ENCODE data around the gene SERAC1. TPM values are rescaled to one million over a fixed set of nuclear protein-coding genes. Genes with fewer than 3 reads are reported as not detected.
"Not testable (repeated sequence)": the region's sequence is repeated elsewhere in the genome, so short reads cannot be mapped to it uniquely, and the experiment has no call there.

The SERAC1 gene
- total RNA-seq, 3 donors from 2014 or later (not counting 1 experiment from before 2014, with no cell fraction given) = 2.1 to 3.0 (median 2.3) TPM

- WGBS (ENCODE audit: insufficient coverage) = 90% methylated on average over 3 of the region's 4 CpGs
- ATAC-seq = no peak
Measured at GRCh38 chr6:158152659-158153058, 15.4 kb downstream of the SERAC1 start.

GRCh38 chr6:158152025-158152424, 16.0 kb downstream of the SERAC1 start:
- not testable (repeated sequence) for H3K27me3 Mint-ChIP-seq (ENCODE audit: low read depth in 2 of 2); H3K27ac Mint-ChIP-seq

More at GRCh38 chr6:158152659-158153058, 15.4 kb downstream of the SERAC1 start:
- H3K4me1 ChIP-seq (ENCODE audit: control insufficient read depth, insufficient read depth, low read length) = no peaks in the 10 kb centered on the region
- no peak for TF ChIP-seq CTCF (IDR thresholded peaks at IDR 0.05)
- Mint-ChIP-seq H3K9me3 (no peaks in the 10 kb centered on the region), H3K4me3 (no peak overlapping the region), H3K36me3 (no peaks in the 10 kb centered on the region), H3K27me3 (ENCODE audit: low read depth in 2 of 2) (no peaks in the 10 kb centered on the region), H3K4me1 (no peaks in the 10 kb centered on the region), H3K27ac (no peak overlapping the region)
- DNase-seq = no peak
- H3K27me3 ChIP-seq (ENCODE audit: control insufficient read depth, insufficient read depth, low read length) = no peaks in the 10 kb centered on the region
- peaks cover 6% of the 10 kb centered on the region for H3K36me3 ChIP-seq (ENCODE audit: control insufficient read depth, insufficient read depth, low read length)
- no peaks in the 10 kb centered on the region for H3K9me3 ChIP-seq (ENCODE audit: control insufficient read depth, insufficient read depth, low read length)
- intact Hi-C loops (cut with micrococcal nuclease) = no loop called here
- no peak overlapping the region for H3K4me3 ChIP-seq (ENCODE audit: low read length)
- H3K27ac ChIP-seq (ENCODE audit: low read length) = no peak overlapping the region

DNA sequence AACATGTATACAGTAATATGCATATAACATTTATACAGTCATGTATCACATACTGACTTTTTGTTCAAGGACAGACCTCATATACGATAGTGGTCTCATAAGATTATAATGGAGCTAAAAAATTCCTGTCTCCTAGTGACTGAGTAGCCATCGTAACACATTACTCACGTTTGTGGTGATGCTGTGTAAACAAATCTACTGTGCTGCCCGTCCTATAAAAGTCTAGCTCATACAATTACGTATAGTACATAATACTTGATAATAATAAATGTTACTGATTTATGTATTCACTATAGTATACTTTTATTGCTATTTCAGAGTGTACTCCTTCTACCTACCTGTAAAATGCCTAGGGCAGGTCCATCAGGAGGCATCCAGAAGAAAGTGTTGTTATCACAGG, 17.4 kb downstream of the SERAC1 start:
- Histone ChIP-seq H3K36me3 (ENCODE audit: control insufficient read depth, insufficient read depth, low read length) (peaks cover 10% of the 10 kb centered on the region), H3K9me3 (ENCODE audit: control insufficient read depth, insufficient read depth, low read length) (no peaks in the 10 kb centered on the region), H3K4me1 (ENCODE audit: control insufficient read depth, insufficient read depth, low read length) (no peaks in the 10 kb centered on the region), H3K27ac (ENCODE audit: low read length) (no peak overlapping the region), H3K4me3 (ENCODE audit: low read length) (no peak overlapping the region), H3K27me3 (ENCODE audit: control insufficient read depth, insufficient read depth, low read length) (no peaks in the 10 kb centered on the region)
- Mint-ChIP-seq H3K27me3 (ENCODE audit: low read depth in 2 of 2) (no peaks in the 10 kb centered on the region), H3K4me1 (no peaks in the 10 kb centered on the region), H3K27ac (no peak overlapping the region), H3K36me3 (no peaks in the 10 kb centered on the region), H3K4me3 (no peak overlapping the region), H3K9me3 (no peaks in the 10 kb centered on the region)
- intact Hi-C loops (cut with micrococcal nuclease) = no loop called here
- ATAC-seq (no peak), DNase-seq (no peak)
- 100% methylated on average over 3 of the region's 5 CpGs for WGBS (ENCODE audit: insufficient coverage)
- no peak for TF ChIP-seq CTCF (IDR thresholded peaks at IDR 0.05)

More at GRCh38 chr6:158152025-158152424, 16.0 kb downstream of the SERAC1 start:
- H3K9me3 Mint-ChIP-seq; H3K27me3 ChIP-seq (ENCODE audit: control insufficient read depth, insufficient read depth, low read length); intact Hi-C loops (cut with micrococcal nuclease); H3K4me1 Mint-ChIP-seq; H3K36me3 ChIP-seq (ENCODE audit: control insufficient read depth, insufficient read depth, low read length); DNase-seq; H3K36me3 Mint-ChIP-seq; H3K4me3 ChIP-seq (ENCODE audit: low read length); H3K9me3 ChIP-seq (ENCODE audit: control insufficient read depth, insufficient read depth, low read length); ATAC-seq; H3K4me3 Mint-ChIP-seq; H3K4me1 ChIP-seq (ENCODE audit: control insufficient read depth, insufficient read depth, low read length); H3K27ac ChIP-seq (ENCODE audit: low read length): not testable (repeated sequence)
- over 99% methylated on average over 7 of the region's 7 CpGs for WGBS (ENCODE audit: insufficient coverage)

- Mint-ChIP-seq H3K36me3 (no peaks in the 10 kb centered on the region), H3K27ac (no peak overlapping the region), H3K27me3 (ENCODE audit: low read depth in 2 of 2) (no peaks in the 10 kb centered on the region), H3K9me3 (no peaks in the 10 kb centered on the region), H3K4me1 (no peaks in the 10 kb centered on the region), H3K4me3 (no peak overlapping the region)
- Histone ChIP-seq H3K27ac (ENCODE audit: low read length) (no peak overlapping the region), H3K36me3 (ENCODE audit: control insufficient read depth, insufficient read depth, low read length) (peaks cover 10% of the 10 kb centered on the region), H3K4me3 (ENCODE audit: low read length) (no peak overlapping the region), H3K9me3 (ENCODE audit: control insufficient read depth, insufficient read depth, low read length) (no peaks in the 10 kb centered on the region), H3K27me3 (ENCODE audit: control insufficient read depth, insufficient read depth, low read length) (no peaks in the 10 kb centered on the region), H3K4me1 (ENCODE audit: control insufficient read depth, insufficient read depth, low read length) (no peaks in the 10 kb centered on the region)
- WGBS (ENCODE audit: insufficient coverage) = 88% methylated on average over 3 of the region's 3 CpGs
- intact Hi-C loops (cut with micrococcal nuclease) = no loop called here
- TF ChIP-seq CTCF (IDR thresholded peaks at IDR 0.05) = no peak
- ATAC-seq (no peak), DNase-seq (no peak)
Measured at GRCh38 chr6:158149641-158150040, 18.4 kb downstream of the SERAC1 start.
